Endothelial cell of umbilical vein (primary cell): ENCODE measurements around the gene MYOM3. TPM values are rescaled to one million over a fixed set of nuclear protein-coding genes. Genes with fewer than 3 reads are reported as not detected.

Experiments
- BruUV-seq: library from RNA; stranded (reverse); fragments of 400-500 nt; replicated peaks from 2 replicates; lab custom pipeline; 2021; lab: Mats Ljungman, UMichigan
- CTCF ChIA-PET: fragments of 300-600, 350-600 bp; sonication (Branson Sonifier 250); formaldehyde crosslinking; loops from one replicate; lab custom pipeline; 2021; ENCODE audit warnings: antibody characterized with exemption, inconsistent platforms; lab: Charles Lee
- POLR2A ChIA-PET: fragments of 300-600, 350-600 bp; sonication (Branson Sonifier 250); formaldehyde crosslinking; loops from one replicate; lab custom pipeline; 2021; ENCODE audit warnings: antibody characterized with exemption, inconsistent platforms; lab: Charles Lee
- DNase-seq: peaks from one replicate; pipeline ENCODE4 v3.0.0-alpha.2; 2011; ENCODE audit warnings: low read depth, low spot score
- FAIRE-seq: peaks from 2 replicates; lab custom pipeline; 2011; peaks lifted over from hg19 to GRCh38; lab: Jason Lieb, UNC
- H2AFZ ChIP-seq: 2 replicates; pipeline ENCODE4 v1.6.0; 2012; ENCODE audit warnings: low read depth, low read length, control low read depth, inconsistent platforms
- H3K27ac ChIP-seq: 2 replicates; pipeline ENCODE4 v1.5.1; 2011; ENCODE audit warnings: low read depth, mild to moderate bottlenecking, control low read depth, low read length, moderate library complexity; ENCODE audit not compliant: insufficient read depth
- H3K27me3 ChIP-seq, 2 experiments: 2 replicates each; pipeline versions ENCODE4 v1.6.0 to v1.6.1; 2011; ENCODE audit warnings: low read length in 2 of 2, mixed read lengths in 1 of 2; ENCODE audit not compliant: control insufficient read depth in 2 of 2, insufficient read depth in 2 of 2
- H3K36me3 ChIP-seq, 2 experiments: 2 replicates in 1 of 2; 3 replicates in 1 of 2; pipeline ENCODE4 v1.5.1; 2011; ENCODE audit warnings: low read length in 2 of 2, mild to moderate bottlenecking in 1 of 2, moderate library complexity in 1 of 2; ENCODE audit not compliant: control insufficient read depth in 2 of 2, insufficient read depth in 2 of 2; ENCODE audit errors: extremely low read depth in 1 of 2
- H3K4me1 ChIP-seq: 3 replicates; pipeline ENCODE4 v1.5.1; 2011; ENCODE audit warnings: mild to moderate bottlenecking, low read length; ENCODE audit not compliant: control insufficient read depth, insufficient read depth; ENCODE audit errors: extremely low read depth
- H3K4me2 ChIP-seq: 2 replicates; pipeline ENCODE4 v1.6.1; 2011; ENCODE audit warnings: low read length, control low read depth, mixed read lengths; ENCODE audit not compliant: insufficient read depth
- H3K4me3 ChIP-seq, 3 experiments: fragments of 200-600 bp in 1 of 3; sonication (generic), shearing (Covaris generic) in 1 of 3; replicated peaks in 1 of 3; 2 replicates each; pipeline ENCODE4 v1.5.1; 2011 to 2016; ENCODE audit warnings: control low read depth in 3 of 3, low read length in 3 of 3, mild to moderate bottlenecking in 2 of 3, inconsistent platforms in 1 of 3, low read depth in 1 of 3, moderate library complexity in 1 of 3; ENCODE audit not compliant: insufficient read depth in 1 of 3
- H3K79me2 ChIP-seq: 2 replicates; pipeline ENCODE4 v1.6.0; 2012; ENCODE audit warnings: low read length, inconsistent platforms; ENCODE audit not compliant: control insufficient read depth, insufficient read depth
- H3K9ac ChIP-seq: replicated peaks from 2 replicates; pipeline ENCODE3; 2011; ENCODE audit warnings: low read length, control low read depth; ENCODE audit not compliant: insufficient read depth; ENCODE audit errors: extremely low read depth
- H3K9me1 ChIP-seq: replicated peaks from 3 replicates; pipeline ENCODE4 v1.6.0; 2011; ENCODE audit warnings: mild to moderate bottlenecking, low read length; ENCODE audit not compliant: control insufficient read depth, insufficient read depth; ENCODE audit errors: extremely low read depth
- H3K9me3 ChIP-seq: replicated peaks from 2 replicates; pipeline ENCODE4 v1.5.1; 2012; ENCODE audit warnings: low read length, inconsistent platforms; ENCODE audit not compliant: control insufficient read depth, insufficient read depth
- H4K20me1 ChIP-seq: replicated peaks from 2 replicates; pipeline ENCODE3; 2011; ENCODE audit warnings: mild to moderate bottlenecking, low read length; ENCODE audit not compliant: control insufficient read depth, insufficient read depth; ENCODE audit errors: extremely low read depth
- FOS ChIP-seq: IDR thresholded peaks from 2 replicates; pipeline ENCODE4 v1.6.1; 2011; ENCODE audit warnings: mild to moderate bottlenecking, low read length, moderate library complexity, borderline replicate concordance; ENCODE audit not compliant: insufficient read depth
- GATA2 ChIP-seq: IDR thresholded peaks from 2 replicates; pipeline ENCODE4 v1.7.0; 2011; ENCODE audit warnings: low read depth, mild to moderate bottlenecking, moderate library complexity, mixed read lengths, low read length; ENCODE audit not compliant: insufficient read length, insufficient read depth
- JUN ChIP-seq: IDR thresholded peaks from 2 replicates; pipeline ENCODE4 v1.6.1; 2011; ENCODE audit warnings: borderline replicate concordance, low read depth; ENCODE audit not compliant: insufficient read length, insufficient read depth
- POLR2AphosphoS5 ChIP-seq: IDR thresholded peaks from 2 replicates; pipeline ENCODE4 v1.6.1; 2012; ENCODE audit warnings: low read depth, mild to moderate bottlenecking, control low read depth, low read length, moderate library complexity; ENCODE audit not compliant: insufficient read depth
- dilution Hi-C: fragments of 300-500 bp; cut with MboI; formaldehyde crosslinking; loops from one replicate; pipeline ENCODE4 v1.15.0; 2019; ENCODE audit warnings: low sequenced_read_pairs; ENCODE audit not compliant: extremely low pct_ligation_motif_present
- intact Hi-C: fragments of 100-400 bp; cut with micrococcal nuclease; formaldehyde crosslinking; loops from one replicate; pipeline ENCODE4 v1.10.0; 2022
- polyA plus RNA-seq, 4 experiments: library from polyadenylated mRNA; depleted of rRNA in 3 of 4; stranded (reverse) in 3 of 4; unstranded in 1 of 4; fragments of >200 nt; gene quantifications; 2 replicates each; pipeline versions ENCODE4 v1.2.1 to v1.2.3, GENCODE V29; 2011 to 2012; ENCODE audit warnings: missing spikeins in 1 of 4
- total RNA-seq: library from RNA; stranded (reverse); gene quantifications from 2 replicates; pipeline ENCODE4 v1.2.3, GENCODE V29; 2021

Gene MYOM3
- total and polyA plus RNA-seq, 2 donors (not counting 3 experiments of a cell fraction or from before 2014, with no cell fraction given), result 0.11 to 0.40 TPM

DNA sequence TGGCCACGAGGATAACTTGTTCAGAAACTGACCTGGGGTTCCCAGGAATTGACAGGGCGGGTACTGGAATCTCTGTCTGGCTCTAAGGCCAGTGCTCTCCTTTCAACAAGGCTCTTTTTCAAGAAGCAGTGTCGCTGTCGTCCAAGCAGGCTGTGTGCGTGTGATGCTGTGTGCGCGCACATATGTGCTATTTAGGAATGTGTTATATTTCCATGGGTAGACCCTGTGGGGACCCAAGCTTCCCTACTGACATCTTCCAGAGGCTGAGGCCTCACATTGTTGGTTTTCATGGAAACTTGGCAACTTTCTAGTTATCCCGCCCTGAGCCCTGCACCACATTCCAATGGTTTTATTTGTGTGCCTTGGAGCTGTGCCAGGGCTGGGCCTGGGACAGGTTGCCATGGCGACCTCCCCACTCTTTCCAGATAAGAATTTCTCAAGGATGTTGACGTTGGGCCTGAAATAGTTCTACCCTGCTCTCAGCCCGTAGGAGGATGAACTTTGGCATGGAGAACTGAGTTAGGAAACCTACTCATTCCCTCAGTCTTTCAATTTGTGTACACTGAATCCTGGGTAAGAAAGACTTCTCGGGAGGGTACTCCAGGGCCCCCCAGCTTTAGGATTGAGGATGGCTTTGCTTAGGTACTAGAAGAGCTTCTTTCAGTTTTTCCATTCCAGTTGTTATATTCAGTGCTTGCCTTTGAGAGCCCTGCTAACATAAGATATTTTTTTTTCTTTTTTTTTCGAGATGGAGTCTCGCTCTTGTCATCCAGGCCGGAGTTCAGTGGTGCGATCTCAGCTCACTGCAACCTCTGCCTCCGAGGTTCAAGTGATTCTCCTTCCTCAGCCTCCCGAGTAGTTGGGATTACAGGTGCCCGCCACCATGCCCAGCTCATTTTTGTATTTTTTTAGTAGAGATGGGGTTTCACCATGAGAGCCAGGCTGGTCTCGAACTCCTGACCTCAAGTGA lies 93.0 kb downstream of the MYOM3 start:
- no peaks in the 10 kb centered on the region for H3K27me3 ChIP-seq
- no peaks in the 10 kb centered on the region for H3K9me3 ChIP-seq
- POLR2A ChIA-PET, result interaction anchor here (0.6 to 0.8 kb wide), 4 partner anchors 11 to 130 kb away, joined by 3 to 5 read pairs (median 4); partner anchors contain the start of gene SRSF10
- no peaks in the 10 kb centered on the region for H3K36me3 ChIP-seq
- intact Hi-C loops (loop anchor here (1.0 kb wide), 4 partner anchors 10 to 60 kb away; partner anchors contain the start of genes PNRC2 and SRSF10), dilution Hi-C loops (no loop called here)
- H3K27ac ChIP-seq, result peak overlapping the region; percentile 78
- H3K9me1 ChIP-seq, result no peaks in the 10 kb centered on the region
- BruUV-seq, result TSS peak; percentile 84
- H3K4me3 ChIP-seq, result no peak overlapping the region
- no peaks in the 10 kb centered on the region for H3K79me2 ChIP-seq
- peak; percentile 96 for FAIRE-seq
- DNase-seq, result peak; percentile 100
- peak overlapping the region; percentile 12 for H2AFZ ChIP-seq
- peak overlapping the region; percentile 63 for H3K9ac ChIP-seq
- no peak for TF ChIP-seq FOS
- TF ChIP-seq POLR2AphosphoS5, result peak; percentile 94
- peak; percentile 39 for TF ChIP-seq JUN
- peak; percentile 90 for TF ChIP-seq GATA2
- peak overlapping the region; percentile 27 for H3K4me2 ChIP-seq
- H3K4me1 ChIP-seq, result peaks cover 6% of the 10 kb centered on the region
- CTCF ChIA-PET, result interaction anchor here (0.8 to 2.0 kb wide), 11 partner anchors 9 to 64 kb away, joined by 3 to 15 read pairs (median 5); partner anchors contain the start of gene SRSF10
- no peaks in the 10 kb centered on the region for H4K20me1 ChIP-seq
